Smooth muscle cell (in vitro differentiated cells): Measurements from ENCODE around the gene RXRA. TPM values are rescaled to one million over a fixed set of nuclear protein-coding genes. Genes with fewer than 3 reads are reported as not detected.

ENCODE experiments used
- DNase-seq: peaks from one replicate; lab custom pipeline; 2025; ENCODE audit not compliant: unreplicated experiment; lab: John Stamatoyannopoulos, UW
- H2AFZ ChIP-seq: fragments of 200-600 bp; sonication (generic); 2 replicates; pipeline ENCODE4 v1.6.0; 2016; ENCODE audit warnings: antibody characterized with exemption, low read depth, mild to moderate bottlenecking
- H3F3A ChIP-seq: fragments of 200-600 bp; sonication (generic); 2 replicates; pipeline ENCODE4 v1.6.0; 2017; ENCODE audit warnings: antibody characterized with exemption, low read depth
- H3K27ac ChIP-seq: fragments of 200-600 bp; sonication (generic); 2 replicates; pipeline ENCODE4 v1.5.1; 2016; ENCODE audit warnings: low read depth, mild to moderate bottlenecking
- H3K27me3 ChIP-seq: fragments of 200-600 bp; sonication (generic); 2 replicates; pipeline ENCODE4 v1.6.1; 2016; ENCODE audit warnings: low read depth, mild to moderate bottlenecking
- H3K36me3 ChIP-seq: fragments of 200-600 bp; sonication (generic); 2 replicates; pipeline ENCODE4 v1.5.1; 2016; ENCODE audit warnings: low read depth
- H3K4me1 ChIP-seq: fragments of 200-600 bp; sonication (generic); 2 replicates; pipeline ENCODE4 v1.5.1; 2016; ENCODE audit warnings: low read depth
- H3K4me2 ChIP-seq: fragments of 200-600 bp; sonication (generic); 2 replicates; pipeline ENCODE4 v1.6.0; 2016; ENCODE audit warnings: mild to moderate bottlenecking
- H3K4me3 ChIP-seq: fragments of 200-600 bp; sonication (generic); 2 replicates; pipeline ENCODE4 v1.5.1; 2016; ENCODE audit warnings: mild to moderate bottlenecking
- H3K79me2 ChIP-seq: fragments of 200-600 bp; sonication (generic); 2 replicates; pipeline ENCODE4 v1.6.0; 2016; ENCODE audit warnings: low read depth, mild to moderate bottlenecking
- H3K9ac ChIP-seq: fragments of 200-600 bp; sonication (generic); 2 replicates; pipeline ENCODE4 v1.6.0; 2016; ENCODE audit warnings: low read depth
- H3K9me3 ChIP-seq: fragments of 200-600 bp; sonication (generic); replicated peaks from 2 replicates; pipeline ENCODE4 v1.5.1; 2016; ENCODE audit warnings: low read depth
- H4K20me1 ChIP-seq: fragments of 200-600 bp; sonication (generic); 2 replicates; pipeline ENCODE4 v1.6.0; 2016; ENCODE audit warnings: low read depth
- CTCF ChIP-seq: fragments of 200-600 bp; sonication (generic); IDR thresholded peaks from 2 replicates; pipeline ENCODE4 v1.5.1; 2017; ENCODE audit warnings: borderline replicate concordance, mild to moderate bottlenecking, antibody characterized with exemption; ENCODE audit not compliant: insufficient read depth, poor library complexity, severe bottlenecking
- WGBS: methylation state at CpG from one replicate; pipeline ENCODE4 v1.1.7; 2016; ENCODE audit warnings: low lambda C conversion rate; 5-methylcytosine and 5-hydroxymethylcytosine counted together
- polyA plus RNA-seq: library from polyadenylated mRNA; unstranded; fragments of >200 nt; fragmentation: Nextera tagmentation; extraction: Ambion mirVana; gene quantifications from 2 replicates; pipeline ENCODE4 v1.2.1, GENCODE V29; 2016
- total RNA-seq: library from RNA; depleted of rRNA; stranded (reverse); fragments of >200 nt; gene quantifications from 2 replicates; pipeline ENCODE4 v1.2.3, GENCODE V29; 2014

RXRA gene
- total and polyA plus RNA-seq, 2 experiments from 2014 or later, result 8.9 to 23.1 TPM

DNA sequence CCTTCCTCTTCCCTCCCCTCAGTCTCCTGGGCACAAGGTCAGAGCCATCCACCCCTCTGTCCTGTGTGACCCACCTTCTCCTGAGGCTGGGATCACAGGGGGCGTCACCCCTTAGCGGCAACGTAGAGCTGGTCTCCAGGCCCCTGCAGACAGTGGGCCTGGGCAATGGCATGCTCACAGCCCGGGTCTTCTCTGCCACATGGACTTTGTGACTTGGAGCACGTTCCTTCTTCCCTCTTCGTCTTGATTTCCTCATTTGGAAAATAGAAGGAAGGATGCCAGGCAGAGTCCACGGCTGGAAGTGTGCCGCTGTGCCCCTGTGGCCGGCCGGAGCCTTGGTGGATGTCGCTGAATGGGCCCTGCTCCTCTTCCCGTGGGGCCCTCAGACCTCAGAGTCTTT is 10.0 kb downstream of the RXRA start:
- no peak overlapping the region for H3K4me2 ChIP-seq
- no peaks in the 10 kb centered on the region for H3K36me3 ChIP-seq
- H3K79me2 ChIP-seq, result peaks cover 98% of the 10 kb centered on the region
- H2AFZ ChIP-seq, result no peak overlapping the region
- no peaks in the 10 kb centered on the region for H3K27me3 ChIP-seq
- no peak overlapping the region for H3K9ac ChIP-seq
- H3F3A ChIP-seq, result no peaks in the 10 kb centered on the region
- no peak overlapping the region for H3K27ac ChIP-seq
- H3K9me3 ChIP-seq, result no peaks in the 10 kb centered on the region
- 98% methylated on average over 12 of the region's 12 CpGs for WGBS
- DNase-seq, result no peak
- peaks cover 5% of the 10 kb centered on the region for H3K4me1 ChIP-seq
- no peak for TF ChIP-seq CTCF
- peaks cover 100% of the 10 kb centered on the region for H4K20me1 ChIP-seq
- H3K4me3 ChIP-seq, result no peak overlapping the region

- no peak overlapping the region for H3K27ac ChIP-seq
- no peaks in the 10 kb centered on the region for H3K36me3 ChIP-seq
- no peak overlapping the region for H3K9ac ChIP-seq
- no peaks in the 10 kb centered on the region for H3F3A ChIP-seq
- peaks cover 98% of the 10 kb centered on the region for H3K79me2 ChIP-seq
- no peak overlapping the region for H3K4me2 ChIP-seq
- DNase-seq, result no peak
- no peak overlapping the region for H2AFZ ChIP-seq
- no peak for TF ChIP-seq CTCF
- peaks cover 100% of the 10 kb centered on the region for H4K20me1 ChIP-seq
- peaks cover 5% of the 10 kb centered on the region for H3K4me1 ChIP-seq
- H3K9me3 ChIP-seq, result no peaks in the 10 kb centered on the region
- WGBS, result 81% methylated on average over 8 of the region's 8 CpGs
- no peak overlapping the region for H3K4me3 ChIP-seq
- H3K27me3 ChIP-seq, result no peaks in the 10 kb centered on the region
Observed at GRCh38 chr9:134336924-134337323, 10.7 kb downstream of the RXRA start.

DNA sequence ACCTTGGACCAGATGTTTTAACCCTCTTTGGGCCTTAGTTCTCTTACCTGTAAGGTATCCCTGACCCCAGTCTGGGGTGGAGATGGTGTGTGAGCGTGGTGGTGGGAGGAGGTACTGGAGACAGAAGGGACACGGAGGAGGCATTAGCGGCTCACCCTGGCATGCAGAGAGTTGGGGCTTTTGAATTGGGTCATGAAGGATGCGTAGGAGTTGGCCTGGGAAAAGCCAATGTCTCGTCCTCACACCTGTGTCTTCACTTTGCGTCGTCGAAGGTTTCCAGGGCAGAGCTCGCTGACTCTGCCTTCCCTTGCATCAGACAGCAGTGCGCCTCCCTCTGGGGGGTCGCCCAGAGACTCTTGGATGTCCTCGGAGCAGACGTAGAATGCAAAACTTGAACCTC is 11.2 kb downstream of the RXRA start:
- WGBS, result 92% methylated on average over 9 of the region's 13 CpGs
- Histone ChIP-seq H3K9me3 (no peaks in the 10 kb centered on the region), H3K4me2 (no peak overlapping the region), H3K36me3 (no peaks in the 10 kb centered on the region), H4K20me1 (peaks cover 100% of the 10 kb centered on the region), H3K4me3 (no peak overlapping the region), H3K27me3 (no peaks in the 10 kb centered on the region), H3K27ac (no peak overlapping the region), H3F3A (no peaks in the 10 kb centered on the region), H3K79me2 (peaks cover 98% of the 10 kb centered on the region), H3K4me1 (peaks cover 5% of the 10 kb centered on the region), H3K9ac (no peak overlapping the region), H2AFZ (no peak overlapping the region)
- no peak for DNase-seq
- no peak for TF ChIP-seq CTCF

GRCh38 chr9:134338394-134339182 is 12.3 kb downstream of the RXRA start:
- no peaks in the 10 kb centered on the region for H3K36me3 ChIP-seq
- H3K27me3 ChIP-seq, result no peaks in the 10 kb centered on the region
- peaks cover 100% of the 10 kb centered on the region for H4K20me1 ChIP-seq
- H3K27ac ChIP-seq, result no peak overlapping the region
- peaks cover 5% of the 10 kb centered on the region for H3K4me1 ChIP-seq
- no peak overlapping the region for H3K4me2 ChIP-seq
- no peaks in the 10 kb centered on the region for H3K9me3 ChIP-seq
- 72% methylated on average over 27 of the region's 27 CpGs for WGBS
- no peak overlapping the region for H2AFZ ChIP-seq
- no peak for DNase-seq
- no peaks in the 10 kb centered on the region for H3F3A ChIP-seq
- peaks cover 98% of the 10 kb centered on the region for H3K79me2 ChIP-seq
- H3K9ac ChIP-seq, result no peak overlapping the region
- no peak for TF ChIP-seq CTCF
- no peak overlapping the region for H3K4me3 ChIP-seq
